Measurements from ENCODE around the gene KRT72.
"Not testable (repeated sequence)": the region's sequence is repeated elsewhere in the genome, so short reads cannot be mapped to it uniquely, and the experiment has no call there.

The KRT72 gene

DNA sequence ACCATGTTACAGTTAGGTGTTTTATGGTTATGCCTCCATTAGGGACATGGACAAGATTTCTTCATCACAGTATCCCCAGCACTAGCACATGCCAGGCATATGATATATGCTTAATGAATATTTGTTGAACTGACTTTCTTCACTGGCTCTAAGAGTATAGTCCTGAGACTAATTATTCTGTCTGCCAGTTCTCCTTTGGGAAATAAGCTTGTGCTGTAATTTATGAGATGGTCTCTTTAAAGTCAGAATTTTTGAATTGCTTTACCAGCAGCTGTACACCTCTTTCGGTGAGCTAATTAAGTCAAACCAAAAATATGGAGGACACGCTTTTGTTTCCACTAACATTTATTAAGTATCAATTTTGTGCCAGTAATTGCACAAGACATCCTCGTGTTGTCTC lies 4.8 kb upstream of the KRT72 start:
- no peak for DNase-seq

DNA sequence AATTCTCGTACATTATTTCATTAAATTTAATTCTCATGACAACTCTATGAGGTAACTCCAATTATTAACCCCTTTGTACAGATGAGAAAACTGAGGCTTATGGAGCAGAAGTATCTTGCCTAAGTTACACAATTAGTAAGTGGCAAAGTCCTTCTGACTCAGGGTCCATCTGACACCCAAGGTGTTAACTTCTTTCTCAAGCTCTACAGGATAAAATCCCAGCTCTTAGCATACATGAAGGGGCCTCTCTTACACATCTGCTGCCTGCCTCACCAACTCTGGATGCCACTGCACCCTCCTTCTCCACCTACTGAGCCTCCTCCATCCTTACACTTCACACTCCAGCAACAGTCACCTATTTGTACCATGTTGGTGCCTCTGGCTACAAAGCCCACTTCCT lies 4.3 kb upstream of the KRT72 start:
- no peak for DNase-seq

DNA sequence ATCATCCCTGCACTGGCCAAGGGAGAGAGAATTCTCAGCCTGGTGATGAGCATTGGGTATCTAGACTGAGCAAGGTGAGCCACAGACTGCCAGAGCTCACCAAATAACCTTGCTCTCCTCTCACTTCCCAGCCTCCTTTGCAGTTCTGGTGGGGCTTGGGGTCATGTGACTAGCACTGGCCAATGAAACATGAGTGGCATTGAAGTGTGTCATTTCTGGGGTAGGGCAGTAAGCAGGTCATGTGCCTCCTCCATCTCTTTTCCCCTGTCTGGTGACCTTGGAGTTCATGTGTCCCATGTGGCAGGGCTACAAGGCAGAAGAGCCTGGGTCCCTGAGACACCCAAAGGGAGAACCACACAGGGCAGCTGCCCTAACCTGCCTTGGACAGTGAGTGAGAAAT lies 3.6 kb upstream of the KRT72 start:
- no peak for DNase-seq

DNA sequence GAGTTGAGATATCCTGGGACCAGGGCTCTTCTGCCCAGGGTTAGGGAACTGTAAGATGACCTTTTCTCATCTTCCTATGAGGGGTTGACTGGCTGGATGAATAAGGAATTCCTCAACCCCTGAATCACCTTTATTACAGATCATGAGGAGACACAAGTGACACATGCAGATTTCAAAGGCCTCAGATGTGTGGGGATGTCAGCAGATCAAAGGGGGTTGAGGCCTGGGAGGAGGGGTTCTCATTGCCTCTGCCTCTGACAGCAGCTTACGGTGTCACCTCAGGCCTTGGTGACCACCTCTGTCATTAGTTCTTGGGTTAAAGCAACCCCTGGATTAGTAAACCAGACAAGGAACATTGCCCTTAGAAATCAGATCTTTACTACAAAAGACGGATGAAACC lies 2.1 kb upstream of the KRT72 start:
- peak; percentile 13 for DNase-seq

DNA sequence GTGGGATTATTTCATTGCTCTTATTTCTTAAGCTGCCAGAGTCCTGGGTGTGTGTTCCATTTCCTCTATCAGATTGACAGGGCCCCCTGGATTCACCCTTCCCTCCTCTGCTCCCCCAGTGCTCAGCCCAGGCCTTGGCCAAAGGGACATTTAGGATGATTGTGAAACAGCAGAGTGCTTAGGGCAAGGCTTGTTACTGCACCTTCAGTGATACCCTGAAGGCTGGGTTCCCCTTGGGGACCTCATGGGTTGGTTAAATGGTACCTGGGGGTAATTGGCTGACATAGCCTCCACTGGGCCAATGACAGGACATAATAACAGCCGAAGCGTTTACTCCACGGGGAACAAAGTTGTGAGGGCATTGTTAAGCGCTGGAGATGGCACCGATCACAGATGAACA lies 1.3 kb upstream of the KRT72 start:
- DNase-seq, result no peak

DNA sequence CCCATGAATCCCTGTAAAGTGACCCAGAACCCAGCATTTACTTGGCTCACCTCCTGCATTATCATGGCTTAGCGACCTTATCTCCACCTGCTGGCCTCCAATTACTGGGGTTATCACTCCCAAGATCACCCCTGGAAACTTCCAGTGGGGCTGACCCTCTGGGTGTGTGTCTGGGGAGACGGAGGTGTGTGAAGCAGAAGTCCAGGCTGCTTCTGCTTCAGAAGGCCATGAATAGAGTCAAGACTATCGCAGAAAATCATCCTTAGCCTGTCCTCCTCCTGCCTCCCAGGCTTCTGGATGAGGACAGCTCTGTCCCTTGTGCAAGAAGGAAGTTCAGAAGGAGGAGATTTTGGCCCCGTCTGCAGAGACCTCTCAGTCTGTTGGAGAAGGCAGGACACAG lies 408 bp upstream of the KRT72 start:
- DNase-seq, result no peak

DNA sequence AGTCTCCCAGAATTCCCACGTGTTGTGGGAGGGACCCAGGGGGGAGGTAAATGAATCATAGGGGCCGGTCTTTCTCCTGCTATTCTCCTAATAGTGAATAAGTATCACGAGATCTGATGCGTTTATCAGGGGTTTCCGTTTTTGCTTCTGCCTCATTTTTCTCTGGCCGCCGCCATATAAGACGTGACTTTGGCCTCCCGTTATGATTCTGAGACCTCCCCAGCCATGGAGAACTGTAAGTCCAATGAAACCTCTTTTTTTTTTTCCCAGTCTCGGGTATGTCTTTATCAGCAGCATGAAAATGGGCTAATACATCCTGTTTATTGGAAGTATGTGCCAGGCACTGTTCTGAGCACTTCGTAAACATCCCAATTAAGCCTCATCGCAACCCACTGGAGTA lies 788 bp downstream of the KRT72 start:
- no peak for DNase-seq

DNA sequence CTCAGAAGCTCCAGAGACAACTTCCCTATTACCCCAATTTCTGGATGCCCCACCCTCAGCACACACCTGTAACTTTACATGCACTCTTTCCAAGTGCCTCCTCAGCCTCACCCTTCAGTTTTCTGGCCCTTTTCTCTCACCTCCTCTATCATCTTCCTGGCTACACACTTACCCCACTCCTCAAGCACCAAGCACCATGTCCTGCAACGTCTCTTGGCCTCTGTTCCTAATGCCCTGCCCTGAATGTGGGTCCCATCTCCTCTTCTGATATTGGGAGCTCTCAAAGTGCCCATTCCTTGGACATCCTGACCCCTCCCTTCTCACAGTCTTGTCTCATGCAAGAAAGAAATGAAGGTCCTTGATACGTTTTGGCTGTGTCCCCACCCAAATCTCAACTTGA lies 1.2 kb downstream of the KRT72 start:
- DNase-seq, result no peak

DNA sequence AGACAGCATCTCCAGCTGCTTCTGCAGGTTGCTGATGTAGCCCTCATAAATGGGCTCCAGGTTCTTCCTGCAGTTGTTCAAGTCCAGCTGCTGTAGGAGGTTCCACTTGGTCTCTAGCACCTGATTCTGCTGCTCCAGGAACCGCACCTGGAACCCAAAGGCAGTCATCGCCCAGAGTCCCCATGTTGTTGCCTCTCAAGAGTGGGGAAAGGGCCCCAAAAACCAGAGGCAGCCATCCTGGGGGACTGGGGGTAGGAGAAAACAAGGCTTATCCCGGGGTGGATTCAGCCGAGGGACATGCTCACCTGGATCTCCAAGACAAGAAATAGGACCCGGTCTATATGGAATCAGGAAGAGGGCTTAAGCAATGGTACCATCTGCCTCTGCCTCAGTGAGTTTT lies 2.3 kb downstream of the KRT72 start:
- no peak for DNase-seq

DNA sequence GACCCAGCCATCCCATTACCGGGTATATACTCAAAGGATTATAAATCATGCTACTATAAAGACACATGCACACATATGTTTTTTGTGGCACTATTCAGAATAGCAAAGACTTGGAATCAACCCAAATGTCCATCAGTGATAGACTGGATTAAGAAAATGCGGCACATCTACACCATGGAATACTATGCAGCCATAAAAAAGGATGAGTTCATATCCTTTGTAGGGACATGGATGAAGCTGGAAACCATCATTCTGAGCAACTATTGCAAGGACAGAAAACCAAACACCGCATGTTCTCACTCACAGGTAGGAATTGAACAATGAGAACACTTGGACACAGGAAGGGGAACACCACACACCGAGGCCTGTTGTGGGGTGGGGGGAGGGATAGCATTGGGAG lies 7.0 kb downstream of the KRT72 start:
- not testable (repeated sequence) for DNase-seq

DNA sequence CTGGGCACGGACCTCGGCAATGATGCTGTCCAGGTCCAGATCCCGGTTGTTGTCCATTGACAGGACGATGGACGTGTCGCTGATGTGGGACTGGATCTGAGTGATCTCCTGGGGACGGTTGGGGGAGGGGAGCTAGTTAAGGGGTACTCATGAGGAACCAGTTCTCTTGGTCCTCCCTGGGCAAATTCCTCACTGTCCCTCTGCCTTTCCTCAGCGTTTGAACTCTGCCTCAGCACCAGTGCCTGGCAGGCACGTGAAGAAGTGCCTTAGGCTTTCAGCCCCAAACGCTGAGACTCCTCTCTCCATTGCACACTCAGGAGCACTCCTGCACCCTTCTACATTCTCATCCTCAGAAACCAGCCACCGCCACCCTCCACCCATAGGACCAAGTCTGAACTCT lies 9.7 kb downstream of the KRT72 start:
- no peak for DNase-seq

DNA sequence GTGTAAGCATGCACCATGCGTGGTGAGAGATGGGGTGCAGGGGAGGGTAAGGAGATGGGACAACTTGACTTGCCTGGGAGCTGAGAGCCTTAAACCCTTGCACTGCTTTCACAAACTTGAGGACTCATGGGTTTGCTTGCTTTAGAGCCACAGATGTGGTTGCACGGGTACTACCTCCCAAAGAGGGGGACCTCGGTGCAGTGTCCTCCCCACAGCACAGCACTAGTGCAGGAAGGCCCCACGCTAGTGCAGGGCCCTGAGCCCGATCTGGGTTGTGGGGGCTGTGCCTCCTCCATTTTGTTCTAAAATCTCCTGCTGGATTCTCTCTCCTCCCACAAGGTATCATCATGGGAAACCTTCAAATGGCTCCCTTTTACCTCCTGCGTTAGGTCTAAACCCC lies 11.2 kb downstream of the KRT72 start:
- DNase-seq, result no peak

DNA sequence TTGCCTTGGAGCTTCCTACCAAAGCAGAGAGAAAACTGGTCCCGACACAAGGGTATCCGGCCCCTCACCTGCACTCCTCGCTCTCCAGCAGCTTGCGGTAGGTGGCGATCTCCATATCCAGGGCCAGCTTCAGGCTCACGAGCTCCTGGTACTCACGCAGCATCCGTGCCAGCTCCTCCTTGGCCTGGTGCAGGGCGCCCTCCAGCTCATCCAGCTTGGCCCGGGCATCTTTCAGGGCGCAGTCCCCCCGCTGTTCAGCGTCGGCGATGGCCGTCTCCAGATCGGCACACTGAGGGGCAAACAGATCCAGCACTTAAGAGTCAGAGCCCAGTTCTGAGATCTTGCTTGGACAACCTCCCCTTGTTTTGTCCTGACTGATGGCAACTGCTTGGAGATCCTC lies 13.7 kb downstream of the KRT72 start:
- no peak for DNase-seq

DNA sequence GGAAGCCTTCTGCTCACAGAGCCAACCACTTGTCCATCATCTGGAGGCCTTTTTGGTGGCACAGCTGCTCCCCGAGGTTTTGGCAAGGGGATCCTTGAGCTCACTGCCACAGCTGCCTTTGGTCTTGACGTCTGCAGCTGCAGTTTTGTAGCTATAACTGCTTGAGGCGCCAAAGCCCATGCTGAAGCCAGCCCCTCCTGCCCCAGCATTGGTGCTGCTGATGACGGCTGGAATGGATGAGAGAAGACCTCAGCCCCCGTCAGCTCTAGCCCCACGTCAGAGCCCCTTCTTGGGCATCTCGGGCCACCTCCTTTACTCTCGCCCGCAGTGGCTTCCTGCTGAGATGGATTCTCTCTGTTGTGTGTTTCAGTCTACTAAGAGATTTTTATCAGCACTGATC lies 15.3 kb downstream of the KRT72 start:
- DNase-seq, result peak; percentile 52

DNA sequence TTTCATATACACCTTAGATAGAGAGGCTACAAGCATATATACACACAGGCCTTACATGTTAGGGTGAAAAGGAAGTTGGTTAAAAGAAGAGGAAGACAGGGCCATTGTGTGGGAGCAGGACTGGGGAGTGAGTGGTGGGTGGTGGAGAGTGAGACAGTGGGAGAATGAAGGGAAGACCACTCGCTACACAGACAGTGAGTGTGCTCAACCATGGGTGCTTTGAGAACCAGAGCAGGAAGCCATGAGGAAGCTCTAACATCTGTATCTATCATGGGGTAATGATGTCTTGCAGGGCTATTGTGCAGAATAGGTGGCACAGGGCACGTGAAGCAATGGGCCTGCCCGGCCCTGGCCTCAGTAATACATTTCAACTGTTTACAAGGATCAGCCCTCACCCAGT lies 16.2 kb downstream of the KRT72 start:
- DNase-seq, result no peak

DNA sequence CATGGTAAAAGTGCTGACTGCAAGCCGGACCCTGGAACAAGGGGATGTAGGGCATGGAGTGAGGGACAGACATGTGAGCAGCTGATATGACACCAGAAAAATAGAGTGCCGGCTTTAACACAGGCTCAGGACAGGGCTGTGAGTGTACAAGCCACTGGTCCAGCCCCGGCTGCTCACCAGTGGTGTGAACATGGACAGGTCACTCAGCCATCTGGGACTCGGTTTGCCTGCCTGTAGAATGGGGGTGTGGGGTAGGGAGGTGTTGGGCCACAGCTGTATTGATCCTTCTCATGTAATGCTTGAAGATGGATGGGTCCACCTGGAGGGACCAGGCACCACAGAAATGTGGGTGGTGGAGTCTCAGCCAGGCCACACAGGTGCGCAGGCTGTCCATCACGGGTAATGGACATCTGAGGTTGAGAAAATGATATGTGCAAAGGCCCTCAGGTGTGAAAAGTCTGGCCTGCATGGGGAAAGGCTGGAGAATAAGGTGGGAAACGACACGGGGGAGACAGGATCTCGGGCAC lies 17.0 kb downstream of the KRT72 start:
- no peak for DNase-seq

DNA sequence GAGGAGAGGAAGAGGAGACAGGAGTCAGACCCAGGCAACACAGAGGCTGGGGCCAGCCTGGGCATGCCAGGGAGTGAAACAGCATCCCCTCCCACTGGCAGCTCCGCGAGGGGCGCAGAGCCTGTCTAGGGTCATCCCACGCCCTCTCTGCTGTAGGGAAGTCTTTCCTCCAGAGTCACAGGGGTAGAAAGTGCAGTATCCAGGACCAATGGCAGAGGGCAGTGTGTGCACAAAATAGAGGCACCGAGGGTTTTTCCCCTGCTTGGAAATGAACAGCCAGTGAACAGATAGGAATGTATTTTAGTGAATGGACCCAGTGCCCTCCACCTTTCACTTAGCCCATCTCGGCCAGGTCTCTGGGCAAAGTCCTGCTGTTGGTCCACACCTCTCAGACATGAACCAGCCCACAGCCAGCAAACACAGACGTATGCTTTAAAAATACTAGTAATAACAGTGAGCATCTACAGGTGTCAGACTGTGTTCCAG lies 18.2 kb downstream of the KRT72 start:
- peak; percentile 64 for DNase-seq

DNA sequence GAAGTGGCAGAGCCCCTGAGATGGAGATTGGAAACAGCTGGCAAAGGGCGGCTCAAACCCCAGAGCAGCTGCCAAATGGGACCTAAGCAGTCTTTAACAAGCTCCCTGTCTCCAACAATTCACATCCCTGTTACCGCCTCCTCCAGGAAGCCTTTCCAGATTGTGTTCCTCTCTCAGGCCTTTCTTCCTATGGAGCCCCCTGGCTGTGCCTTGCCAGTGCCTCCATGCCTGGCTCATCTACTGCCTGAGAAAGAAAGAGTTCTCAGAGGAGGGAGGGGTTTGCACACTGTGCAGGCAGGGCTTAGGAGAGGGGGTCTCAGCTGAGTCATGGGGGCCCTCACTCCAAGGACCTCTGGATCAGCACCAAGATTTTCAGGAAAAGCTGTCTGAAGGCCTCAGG lies 18.8 kb downstream of the KRT72 start:
- no peak for DNase-seq

DNA sequence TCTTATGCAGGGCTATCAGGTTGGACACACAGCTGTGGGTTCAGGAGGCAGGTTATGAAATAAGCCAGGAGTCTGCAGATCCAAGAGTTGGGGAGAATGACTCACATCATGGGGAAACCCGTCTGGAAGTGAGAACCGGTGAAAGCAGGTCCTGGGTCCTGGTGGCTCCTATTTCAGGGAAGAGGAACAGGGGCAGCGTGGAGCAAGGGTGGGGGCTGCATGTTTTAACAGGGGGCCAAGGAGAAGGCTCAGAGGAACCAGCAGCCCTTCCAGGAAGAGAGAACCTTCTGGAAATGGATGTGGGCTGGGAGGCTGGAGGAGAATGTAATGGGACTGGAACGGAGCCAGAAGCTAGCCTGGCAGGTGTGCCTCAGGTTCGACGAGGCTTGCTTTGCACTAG lies 19.8 kb downstream of the KRT72 start:
- no peak for DNase-seq

DNA sequence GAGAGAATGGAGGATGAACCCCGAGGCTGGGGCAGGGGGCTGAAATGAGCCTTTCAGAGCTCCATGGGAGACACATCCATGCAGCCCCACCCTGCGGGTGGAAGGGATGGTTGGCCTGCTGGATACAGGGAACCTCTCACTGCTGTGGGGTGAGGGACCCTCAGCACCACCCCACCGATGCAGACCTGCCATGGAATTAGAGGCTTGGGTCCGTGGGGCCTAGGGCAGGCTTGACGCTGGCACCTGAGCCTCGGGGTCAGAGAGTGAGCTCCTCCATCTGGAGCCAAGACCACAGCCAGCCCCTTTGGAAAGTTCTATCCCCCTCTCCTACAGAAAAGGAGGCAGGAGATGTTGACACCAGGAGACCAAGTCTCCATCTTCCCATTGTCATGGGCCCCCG lies 20.2 kb downstream of the KRT72 start:
- no peak for DNase-seq

DNA sequence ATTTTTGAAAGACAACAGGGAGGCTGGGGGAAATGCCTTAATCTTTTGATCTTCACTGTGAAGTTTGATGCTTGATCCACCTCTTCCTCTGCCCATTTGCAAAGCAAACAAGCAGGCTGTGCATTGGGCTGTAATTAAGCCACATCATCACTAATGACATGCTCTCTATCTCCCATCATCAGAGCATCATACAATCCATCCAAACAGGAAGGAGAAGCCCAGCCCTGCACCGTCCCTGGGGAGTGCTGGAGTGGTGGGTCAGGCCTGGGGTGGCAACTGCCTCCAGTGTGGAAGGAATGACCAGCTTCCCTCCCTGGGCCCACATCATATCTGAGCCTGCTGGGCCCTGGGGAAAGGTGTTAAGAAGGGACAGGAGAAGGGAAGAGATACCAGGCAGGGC lies 20.8 kb downstream of the KRT72 start:
- no peak for DNase-seq

DNA sequence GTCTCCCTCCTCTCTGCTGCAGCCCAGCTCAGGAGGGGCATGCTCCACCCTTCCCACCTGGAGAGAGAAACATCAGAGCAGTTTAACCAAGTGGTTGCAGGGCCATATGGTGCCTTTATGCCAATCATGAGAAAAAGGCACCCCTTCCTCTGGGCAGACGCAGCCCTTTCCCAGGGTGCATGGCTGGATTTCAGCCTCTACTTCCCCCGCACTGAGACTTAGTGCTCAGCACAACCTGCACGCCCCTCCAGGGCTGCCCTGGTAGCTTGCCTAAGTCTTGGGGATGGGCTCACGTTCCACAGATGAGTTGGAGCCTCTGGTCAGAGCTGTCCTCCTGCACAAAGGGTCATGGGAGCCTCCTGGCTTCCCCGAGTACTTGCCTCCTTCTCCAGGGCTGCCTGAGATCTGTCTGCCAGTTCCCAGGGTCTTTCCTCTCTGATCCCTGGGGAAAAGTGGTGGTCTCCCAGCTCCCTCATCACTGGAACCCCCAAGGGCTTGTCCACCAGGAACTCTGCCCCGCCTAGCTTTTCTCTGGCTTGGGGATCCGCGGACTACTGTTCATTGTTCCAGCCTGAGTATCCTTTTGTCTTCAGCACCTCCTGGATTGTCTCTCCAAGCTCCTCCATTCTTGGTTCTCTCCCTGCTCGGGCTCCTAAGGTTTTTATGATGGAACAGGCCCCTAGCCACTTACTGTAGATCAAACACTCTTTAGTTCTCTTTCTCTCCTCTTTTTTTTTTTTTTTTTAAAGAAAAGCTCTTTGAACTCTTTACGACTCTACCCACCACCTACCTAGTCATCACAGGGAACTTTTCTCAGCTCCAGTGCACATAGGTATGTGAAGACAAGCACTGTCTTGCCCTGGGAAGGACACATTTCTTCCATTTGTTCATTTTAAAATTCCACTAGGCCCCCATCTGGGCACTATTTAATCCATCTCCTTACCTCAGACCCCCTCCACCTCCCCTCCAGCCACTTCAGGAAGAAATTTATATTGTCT lies 21.5 kb downstream of the KRT72 start:
- DNase-seq, result no peak

DNA sequence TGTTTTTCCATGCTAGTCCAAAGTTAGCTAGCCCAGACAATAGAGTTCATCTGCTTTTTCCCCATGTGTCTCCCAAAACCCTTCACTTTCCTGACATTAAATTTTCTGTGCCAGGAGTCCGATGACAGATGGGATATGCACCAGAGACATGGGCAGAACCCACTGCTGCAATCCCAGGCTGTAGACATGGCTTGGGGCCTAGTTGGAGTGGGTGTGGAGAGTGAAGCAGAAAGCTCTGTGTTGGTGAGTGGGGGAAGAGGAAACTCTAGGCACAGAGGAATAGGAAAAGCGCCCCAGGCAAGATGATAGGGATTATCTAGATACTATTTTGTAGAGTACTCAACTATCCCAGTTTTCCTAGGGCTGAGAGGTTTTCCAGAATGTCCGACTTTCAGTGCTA lies 22.8 kb downstream of the KRT72 start:
- DNase-seq, result no peak

DNA sequence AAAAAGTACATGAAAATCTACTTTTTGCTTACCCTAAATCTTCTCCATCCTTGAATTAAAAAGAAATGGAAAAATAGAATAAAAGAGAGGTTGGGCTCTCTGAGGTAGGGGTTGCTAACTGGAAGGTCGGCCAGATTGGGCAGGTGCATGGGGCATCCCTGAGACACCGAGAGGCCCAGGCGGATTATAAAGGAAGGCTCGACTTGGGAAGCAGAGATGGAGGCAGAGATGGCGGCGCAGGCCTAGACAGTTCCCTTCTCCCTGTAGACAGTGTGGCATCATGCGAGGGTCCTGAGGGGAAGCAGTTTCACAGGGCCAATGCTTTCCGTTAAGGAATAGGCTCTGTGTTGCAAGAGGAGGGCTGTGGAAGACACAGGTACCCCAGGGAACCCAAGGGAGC lies 23.9 kb downstream of the KRT72 start:
- no peak for DNase-seq

DNA sequence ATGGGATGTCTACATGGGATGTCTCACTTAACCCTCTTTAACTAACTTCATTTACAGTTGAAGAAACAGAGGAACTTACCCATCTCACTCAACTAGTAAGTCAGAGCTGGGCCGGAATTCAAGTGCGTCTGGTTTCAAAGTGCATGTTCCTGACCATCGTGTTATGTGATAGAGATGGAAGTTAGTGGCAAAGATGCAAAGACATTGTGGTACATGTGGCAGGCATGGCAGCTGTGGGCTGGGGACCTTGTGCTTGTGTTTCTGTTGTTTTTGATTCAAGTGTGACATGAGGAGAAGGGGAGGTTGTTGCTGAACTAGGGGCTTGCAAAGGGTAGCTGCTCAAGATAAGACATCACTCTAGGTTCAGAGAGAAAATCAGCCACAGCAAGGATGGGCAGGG lies 25.3 kb downstream of the KRT72 start:
- DNase-seq, result no peak
